Hepatocyte (in vitro differentiated cells): ENCODE results near the gene ZNF532. TPM values are rescaled to one million over a fixed set of nuclear protein-coding genes. Genes with fewer than 3 reads are reported as not detected.

Experiments
- DNase-seq: peaks from one replicate; pipeline ENCODE4 v3.0.0-alpha.2; 2016; ENCODE audit warnings: low spot score
- H2AFZ ChIP-seq: fragments of 200-600 bp; sonication (generic); 2 replicates; pipeline ENCODE4 v1.6.0; 2016; ENCODE audit warnings: antibody characterized with exemption, mild to moderate bottlenecking
- H3K27ac ChIP-seq: fragments of 200-600 bp; sonication (generic); 2 replicates; pipeline ENCODE4 v1.5.1; 2016; ENCODE audit warnings: mild to moderate bottlenecking
- H3K27me3 ChIP-seq: fragments of 200-600 bp; sonication (generic); 2 replicates; pipeline ENCODE4 v1.6.1; 2016
- H3K36me3 ChIP-seq: fragments of 200-600 bp; sonication (generic); replicated peaks from 2 replicates; pipeline ENCODE4 v1.5.1; 2016; ENCODE audit warnings: low read depth; ENCODE audit not compliant: insufficient read depth
- H3K4me1 ChIP-seq: fragments of 200-600 bp; sonication (generic); 2 replicates; pipeline ENCODE4 v1.5.1; 2016; ENCODE audit warnings: mild to moderate bottlenecking, moderate library complexity; ENCODE audit not compliant: insufficient read depth
- H3K4me2 ChIP-seq: fragments of 200-600 bp; sonication (generic); 2 replicates; pipeline ENCODE4 v1.6.0; 2016
- H3K4me3 ChIP-seq: fragments of 200-600 bp; sonication (generic); 2 replicates; pipeline ENCODE4 v1.5.1; 2016; ENCODE audit warnings: mild to moderate bottlenecking
- H3K79me2 ChIP-seq: fragments of 200-600 bp; sonication (generic); 2 replicates; pipeline ENCODE4 v1.6.0; 2017; ENCODE audit warnings: mild to moderate bottlenecking
- H3K9me2 ChIP-seq: fragments of 200-600 bp; sonication (generic); replicated peaks from 2 replicates; pipeline ENCODE4 v1.6.0; 2017; ENCODE audit warnings: mild to moderate bottlenecking; ENCODE audit not compliant: insufficient read depth
- H3K9me3 ChIP-seq: fragments of 200-600 bp; sonication (generic); 2 replicates; pipeline ENCODE4 v1.5.1; 2016; ENCODE audit warnings: low read depth, mild to moderate bottlenecking
- H4K20me1 ChIP-seq: fragments of 200-600 bp; sonication (generic); 2 replicates; pipeline ENCODE4 v1.6.0; 2016; ENCODE audit warnings: mild to moderate bottlenecking; ENCODE audit not compliant: insufficient read depth, poor library complexity, severe bottlenecking
- CTCF ChIP-seq: fragments of 200-600 bp; sonication (generic); IDR thresholded peaks from 2 replicates; pipeline ENCODE4 v1.5.1; 2016; ENCODE audit warnings: antibody characterized with exemption, mild to moderate bottlenecking; ENCODE audit not compliant: poor library complexity
- EZH2 ChIP-seq: fragments of 200-600 bp; sonication (generic); IDR thresholded peaks from 2 replicates; pipeline ENCODE4 v1.6.1; 2016; ENCODE audit warnings: antibody characterized with exemption, mild to moderate bottlenecking, borderline replicate concordance
- EZH2phosphoT487 ChIP-seq: fragments of 200-600 bp; sonication (generic); IDR thresholded peaks from one replicate; pipeline ENCODE4 v1.6.1; 2018; ENCODE audit warnings: antibody characterized with exemption, mild to moderate bottlenecking, low read depth, moderate library complexity; ENCODE audit not compliant: unreplicated experiment, severe bottlenecking
- WGBS: methylation state at CpG from one replicate; pipeline ENCODE4 v1.1.6; 2016; ENCODE audit warnings: low lambda C conversion rate; ENCODE audit errors: missing lambda C conversion rate; 5-methylcytosine and 5-hydroxymethylcytosine counted together
- polyA plus RNA-seq: library from polyadenylated mRNA; unstranded; fragments of >200 nt; fragmentation: Nextera tagmentation; extraction: Ambion mirVana; gene quantifications from 2 replicates; pipeline ENCODE4 v1.2.1, GENCODE V29; 2016
- total RNA-seq: library from RNA; depleted of rRNA; stranded (reverse); fragments of >200 nt; gene quantifications from 2 replicates; pipeline ENCODE4 v1.2.3, GENCODE V29; 2014

The ZNF532 gene
- total and polyA plus RNA-seq, 2 experiments from 2014 or later = 15.9 to 36.5 TPM

GRCh38 chr18:58958628-58959027 is 94.0 kb downstream of the ZNF532 start:
- H3K27ac ChIP-seq = no peak overlapping the region
- no peak overlapping the region for H3K4me3 ChIP-seq
- no peak overlapping the region for H3K4me2 ChIP-seq
- WGBS = 77% methylated on average over 3 of the region's 3 CpGs
- no peaks in the 10 kb centered on the region for H3K9me2 ChIP-seq
- H3K36me3 ChIP-seq = no peaks in the 10 kb centered on the region
- no peaks in the 10 kb centered on the region for H4K20me1 ChIP-seq
- TF ChIP-seq CTCF = no peak
- no peak for TF ChIP-seq EZH2
- no peak for TF ChIP-seq EZH2phosphoT487
- no peaks in the 10 kb centered on the region for H3K27me3 ChIP-seq
- DNase-seq = no peak
- H3K9me3 ChIP-seq = no peaks in the 10 kb centered on the region
- no peak overlapping the region for H2AFZ ChIP-seq
- H3K4me1 ChIP-seq = no peaks in the 10 kb centered on the region
- peaks cover 3% of the 10 kb centered on the region for H3K79me2 ChIP-seq

GRCh38 chr18:58960508-58960907 is 95.8 kb downstream of the ZNF532 start:
- no peak for DNase-seq
- H3K79me2 ChIP-seq = peaks cover 3% of the 10 kb centered on the region
- H3K27ac ChIP-seq = no peak overlapping the region
- no peaks in the 10 kb centered on the region for H3K9me2 ChIP-seq
- no peak overlapping the region for H3K4me3 ChIP-seq
- H4K20me1 ChIP-seq = no peaks in the 10 kb centered on the region
- TF ChIP-seq CTCF = no peak
- no peak for TF ChIP-seq EZH2phosphoT487
- no peak for TF ChIP-seq EZH2
- H2AFZ ChIP-seq = no peak overlapping the region
- no peak overlapping the region for H3K4me2 ChIP-seq
- H3K9me3 ChIP-seq = no peaks in the 10 kb centered on the region
- WGBS = 97% methylated on average over 1 of the region's 1 CpG
- H3K27me3 ChIP-seq = no peaks in the 10 kb centered on the region
- no peaks in the 10 kb centered on the region for H3K36me3 ChIP-seq
- peaks cover 8% of the 10 kb centered on the region for H3K4me1 ChIP-seq

GRCh38 chr18:58960946-58961722 is 96.5 kb downstream of the ZNF532 start:
- Histone ChIP-seq H3K27ac (no peak overlapping the region), H3K27me3 (no peaks in the 10 kb centered on the region), H4K20me1 (no peaks in the 10 kb centered on the region), H3K4me3 (no peak overlapping the region), H3K9me2 (no peaks in the 10 kb centered on the region), H3K4me1 (peaks cover 13% of the 10 kb centered on the region), H2AFZ (no peak overlapping the region), H3K79me2 (peaks cover 3% of the 10 kb centered on the region), H3K4me2 (no peak overlapping the region), H3K9me3 (no peaks in the 10 kb centered on the region), H3K36me3 (no peaks in the 10 kb centered on the region)
- TF ChIP-seq EZH2phosphoT487 = no peak
- TF ChIP-seq CTCF = no peak
- TF ChIP-seq EZH2 = no peak
- DNase-seq = no peak
- 97% methylated on average over 14 of the region's 14 CpGs for WGBS
